GM18909 (cell line): ENCODE measurements around the gene OR10R2.
"Not testable (repeated sequence)": the region's sequence is repeated elsewhere in the genome, so short reads cannot be mapped to it uniquely, and the experiment has no call there.

Source experiments
- ATAC-seq: cut with Tn5 transposase; IDR thresholded peaks from one replicate; pipeline ENCODE4 v1.9.1; 2021; ENCODE audit warnings: mild to moderate bottlenecking; ENCODE audit not compliant: unreplicated experiment, poor library complexity

The OR10R2 gene, protein sequence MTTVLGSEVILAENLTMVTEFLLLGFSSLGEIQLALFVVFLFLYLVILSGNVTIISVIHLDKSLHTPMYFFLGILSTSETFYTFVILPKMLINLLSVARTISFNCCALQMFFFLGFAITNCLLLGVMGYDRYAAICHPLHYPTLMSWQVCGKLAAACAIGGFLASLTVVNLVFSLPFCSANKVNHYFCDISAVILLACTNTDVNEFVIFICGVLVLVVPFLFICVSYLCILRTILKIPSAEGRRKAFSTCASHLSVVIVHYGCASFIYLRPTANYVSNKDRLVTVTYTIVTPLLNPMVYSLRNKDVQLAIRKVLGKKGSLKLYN

DNA sequence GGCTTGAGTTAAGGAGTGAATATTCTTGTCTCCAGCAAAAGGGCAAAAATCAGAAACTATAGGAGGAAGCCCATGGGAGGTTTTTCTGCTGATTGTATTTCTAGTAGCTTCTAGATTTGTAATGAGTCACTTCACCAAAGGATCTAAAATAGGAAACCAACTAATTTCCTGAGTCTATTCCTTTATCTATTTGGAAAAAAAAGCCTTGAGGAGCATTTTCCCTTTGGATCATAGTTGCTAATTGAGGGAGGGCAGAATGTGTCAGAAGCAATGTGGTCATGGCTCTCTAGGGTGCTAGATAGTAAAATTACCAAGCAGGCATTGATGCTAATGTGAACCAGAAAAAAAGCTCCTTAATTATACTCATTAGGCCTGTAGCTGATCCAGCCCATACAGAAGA is at the start of gene OR10R2:
Gene OR10R2 (plus strand): TSS at position 301 of the 400 bp plus-strand sequence. CDS start 106 bp downstream, outside the sequence.
- no peak for ATAC-seq

DNA sequence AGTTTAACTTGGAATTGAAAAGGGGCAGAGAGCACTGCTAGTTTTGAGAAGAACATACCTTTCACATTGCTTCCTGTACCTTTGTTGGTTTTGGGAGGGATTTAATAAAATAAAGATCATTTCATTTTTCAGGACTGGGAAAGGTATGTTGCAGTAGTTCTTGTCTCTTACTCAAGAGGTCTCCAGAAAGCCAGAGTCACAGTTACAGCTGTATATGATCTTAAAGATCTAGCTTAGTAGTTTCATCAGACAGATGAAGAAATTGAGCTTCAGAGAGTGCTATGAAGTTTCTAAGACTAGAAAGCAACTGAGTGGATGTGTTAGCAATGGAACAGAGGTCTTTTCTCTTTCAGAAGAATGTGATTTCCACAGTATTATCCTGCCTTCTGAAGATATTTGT is 47.0 kb upstream of the OR10R2 start:
- no peak for ATAC-seq

DNA sequence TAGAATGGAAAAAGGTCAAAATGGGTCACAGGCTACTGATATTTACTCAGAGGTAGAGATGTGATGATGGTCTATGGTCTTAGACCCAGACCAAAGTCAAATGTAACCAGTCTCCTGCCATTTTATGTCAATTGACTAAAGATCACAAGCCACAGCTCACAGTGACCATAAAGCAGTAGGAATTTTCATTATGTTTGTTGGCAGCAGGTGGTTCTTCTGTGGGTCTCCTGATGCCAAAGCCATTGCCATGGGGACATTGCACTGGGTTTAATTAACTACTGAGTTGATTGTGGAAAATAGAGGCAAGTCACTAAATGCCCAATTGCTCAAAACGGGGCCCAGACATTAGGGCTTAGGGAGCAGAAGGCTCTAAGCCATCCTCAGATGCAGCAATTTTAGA is 45.9 kb upstream of the OR10R2 start, which contains the start of gene OR10K2:
Gene OR10K2 (minus strand): TSS at position 101 of the 400 bp plus-strand sequence. CDS start 5,371 bp downstream, outside the sequence.
- ATAC-seq, result no peak

DNA sequence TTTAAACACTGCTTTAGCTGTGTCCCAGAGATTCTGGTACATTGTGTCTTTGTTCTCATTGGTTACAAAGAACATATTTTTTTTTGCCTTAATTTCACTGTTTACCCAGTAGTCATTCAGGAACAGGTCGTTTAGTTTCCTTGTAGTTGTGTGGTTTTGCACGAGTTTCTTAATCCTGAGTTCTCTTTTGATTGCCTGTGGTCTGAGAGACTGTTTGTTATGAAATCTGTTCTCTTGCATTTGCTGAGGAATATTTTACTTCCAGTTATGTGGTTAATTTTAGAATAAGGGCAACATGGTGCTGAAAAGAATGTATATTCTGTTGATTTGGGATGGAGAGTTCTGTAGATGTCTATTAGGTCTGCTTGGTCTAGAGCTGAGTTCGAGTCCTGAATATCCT is 41.9 kb upstream of the OR10R2 start:
- ATAC-seq, result not testable (repeated sequence)

DNA sequence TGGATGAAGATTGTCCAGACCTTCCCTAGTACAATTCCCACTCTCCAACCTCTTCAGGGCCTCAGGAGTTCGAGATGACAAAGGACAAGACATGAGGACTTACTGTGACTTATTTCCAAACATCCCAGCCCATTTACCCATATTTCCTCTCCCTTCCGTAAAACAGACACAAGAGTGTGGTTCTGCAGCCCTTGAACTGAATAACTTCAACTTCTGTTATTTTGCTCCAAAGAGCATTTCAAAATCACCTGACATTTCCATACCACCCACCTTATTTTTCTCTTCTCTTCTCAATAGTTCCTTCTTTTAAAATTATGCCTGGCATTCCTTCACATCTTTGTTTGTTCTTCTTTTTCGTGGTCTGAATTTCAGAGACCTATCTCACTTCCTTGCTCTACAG is 37.3 kb upstream of the OR10R2 start:
- no peak for ATAC-seq

DNA sequence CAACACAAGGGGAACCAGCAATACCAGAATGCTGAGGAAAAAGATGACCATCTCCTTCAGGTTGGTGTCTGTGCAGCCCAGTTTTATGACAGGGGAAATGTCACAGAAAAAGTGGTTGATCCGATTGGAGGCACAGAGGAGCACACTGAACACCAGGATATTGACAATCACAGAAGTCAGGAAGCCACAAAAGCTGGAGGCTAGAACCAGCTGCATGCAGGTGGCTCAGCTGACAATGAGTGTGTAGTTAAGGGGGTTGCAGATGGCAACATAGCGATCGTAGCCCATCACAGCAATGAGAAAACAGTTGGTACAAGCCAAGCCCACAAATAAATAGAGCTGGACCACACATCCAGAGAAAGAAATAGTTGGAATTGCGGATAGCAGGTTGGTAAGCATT is 26.6 kb upstream of the OR10R2 start:
- ATAC-seq, result no peak

DNA sequence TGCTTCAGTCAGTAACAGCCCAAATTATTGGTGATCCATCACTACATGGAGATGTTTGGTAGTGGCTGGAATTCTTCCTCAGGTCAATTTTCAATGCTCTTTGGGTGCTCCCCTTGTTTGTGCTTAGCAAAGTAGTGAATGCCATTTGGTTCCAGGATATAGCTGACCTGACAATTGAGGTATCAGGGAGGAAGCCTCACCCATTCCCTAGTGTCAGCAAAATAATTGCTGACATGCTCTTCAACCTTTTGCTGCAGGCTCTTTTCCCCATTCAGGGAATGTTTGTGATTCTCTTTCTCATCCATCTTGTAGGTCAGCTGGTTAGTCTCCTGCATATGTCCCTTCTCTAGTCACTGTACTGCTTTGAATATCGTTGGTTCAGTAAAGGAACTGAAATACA is 17.5 kb upstream of the OR10R2 start:
- no peak for ATAC-seq

DNA sequence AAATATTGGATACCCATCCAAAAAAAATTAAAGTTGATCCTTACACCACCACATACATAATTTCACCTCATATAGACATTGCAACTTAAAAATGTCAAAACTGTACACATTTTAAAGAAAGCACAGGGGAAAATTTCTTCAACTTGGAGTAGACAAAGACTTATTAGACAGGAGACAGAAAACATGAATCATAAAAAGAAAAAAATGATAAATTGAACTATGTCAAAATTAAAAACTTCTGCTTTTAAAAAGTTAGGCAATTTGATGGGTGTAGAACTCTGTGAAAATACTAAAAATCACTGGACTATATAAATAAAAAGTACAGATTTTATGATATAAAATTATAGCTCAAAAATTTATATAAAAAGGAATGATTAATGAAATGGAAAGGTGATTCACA is 14.8 kb upstream of the OR10R2 start:
- no peak for ATAC-seq

DNA sequence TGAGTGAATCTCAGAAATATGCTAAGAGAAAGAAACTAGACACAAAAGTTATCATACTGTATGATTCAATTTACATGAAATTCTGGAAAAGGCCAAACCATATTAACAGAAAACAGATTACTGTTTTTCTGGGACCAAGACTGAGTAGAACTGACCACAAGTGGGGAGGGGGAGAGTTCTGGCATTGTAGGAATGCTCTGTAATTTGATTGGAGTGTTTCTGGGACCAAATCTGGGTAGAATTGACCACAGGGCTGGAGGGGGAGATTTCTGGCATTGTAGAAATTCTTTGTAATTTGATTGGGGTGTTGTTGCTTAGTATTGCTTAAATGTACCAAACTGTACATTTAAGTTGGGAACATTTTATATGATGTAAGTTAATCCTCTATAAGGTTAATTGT is 13.8 kb upstream of the OR10R2 start:
- ATAC-seq, result no peak

DNA sequence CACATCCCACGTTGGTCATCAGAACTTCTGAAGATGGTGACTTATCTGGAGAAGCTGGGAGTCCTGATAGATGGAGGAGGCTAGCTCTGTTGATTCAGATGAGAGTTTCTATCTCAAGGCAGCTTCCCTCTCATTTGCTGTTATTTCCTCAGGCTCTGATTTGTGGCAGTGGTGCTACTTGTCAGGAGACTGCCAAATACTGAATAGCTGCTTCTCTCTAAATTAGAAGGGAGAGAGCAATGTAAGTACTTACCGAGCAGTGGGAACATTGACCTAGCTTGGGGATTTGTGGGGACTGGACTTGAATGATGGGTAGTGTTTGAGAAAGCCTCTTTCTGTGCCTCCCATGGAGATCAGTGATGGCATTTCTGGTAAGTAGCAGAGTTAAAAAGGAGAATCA is 10.5 kb upstream of the OR10R2 start, which contains the start of gene OR10K1:
Gene OR10K1 (plus strand): TSS at position 301 of the 400 bp plus-strand sequence. CDS start 3,728 bp downstream, outside the sequence.
- ATAC-seq, result no peak

DNA sequence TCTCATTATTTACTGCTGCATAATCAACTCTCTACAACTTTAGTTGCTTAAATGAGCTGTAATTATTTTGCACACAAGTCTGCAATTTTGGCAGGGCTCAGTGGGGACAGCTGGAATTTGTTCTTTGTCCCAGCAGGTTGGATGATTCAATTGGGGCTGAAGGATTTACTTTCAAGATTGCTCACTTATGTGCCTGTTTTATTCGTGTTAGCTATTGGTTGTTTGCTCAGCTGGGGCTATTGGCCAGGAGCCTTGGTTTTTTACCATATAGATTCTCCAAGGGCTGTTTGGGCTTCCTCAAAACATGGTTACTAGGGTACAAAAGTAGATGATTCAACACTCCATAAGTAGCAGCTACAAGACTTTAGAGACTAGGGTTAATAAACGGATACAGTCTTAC is 13.4 kb downstream of the OR10R2 start:
- ATAC-seq, result no peak

DNA sequence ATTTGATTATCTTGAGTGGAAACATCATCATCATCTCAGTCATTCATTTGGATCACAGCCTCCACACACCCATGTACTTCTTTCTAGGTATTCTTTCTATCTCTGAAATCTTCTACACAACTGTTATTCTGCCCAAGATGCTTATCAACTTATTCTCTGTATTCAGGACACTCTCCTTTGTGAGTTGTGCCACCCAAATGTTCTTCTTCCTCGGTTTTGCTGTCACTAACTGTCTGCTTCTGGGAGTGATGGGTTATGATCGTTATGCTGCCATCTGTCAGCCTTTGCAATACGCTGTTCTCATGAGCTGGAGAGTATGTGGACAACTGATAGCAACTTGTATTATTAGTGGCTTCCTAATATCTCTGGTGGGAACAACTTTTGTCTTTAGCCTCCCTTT is 19.3 kb downstream of the OR10R2 start:
- no peak for ATAC-seq

DNA sequence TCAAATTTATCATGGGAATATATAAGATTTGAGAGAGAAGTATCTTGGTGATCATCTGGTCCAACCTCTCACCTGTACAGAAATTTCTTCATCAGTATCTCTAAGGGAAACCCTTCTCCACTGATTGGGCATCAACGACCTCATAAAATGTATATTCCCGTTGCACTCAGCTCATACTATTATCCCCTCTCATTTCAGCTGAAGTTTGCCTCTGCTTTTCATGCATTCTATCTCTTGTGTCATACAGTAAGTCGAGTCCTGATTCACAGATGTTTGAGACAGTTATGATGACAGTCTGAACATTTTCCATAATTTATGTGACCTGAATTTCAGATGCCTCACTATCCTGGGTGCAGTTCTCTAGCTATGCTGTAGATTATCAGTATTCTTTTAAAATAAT is 21.0 kb downstream of the OR10R2 start:
- ATAC-seq, result no peak

DNA sequence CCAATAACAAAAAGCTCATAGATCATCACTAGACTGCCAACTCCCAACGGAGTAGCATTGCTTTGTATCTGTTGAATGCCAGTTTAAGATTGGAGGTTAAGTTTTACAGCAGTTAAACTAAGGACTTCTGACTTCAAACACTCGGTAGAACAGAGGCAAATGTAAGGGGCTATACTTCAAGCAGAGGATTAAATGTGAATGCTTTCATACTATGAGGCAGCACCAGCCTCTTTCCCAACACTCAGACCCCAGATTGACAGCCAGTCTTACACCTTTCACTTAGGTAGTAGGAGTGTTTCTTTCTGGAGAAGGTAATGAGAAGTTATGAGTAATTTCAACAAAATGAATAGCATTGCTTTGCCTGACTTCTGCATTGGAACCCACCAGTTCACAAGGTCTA is 22.8 kb downstream of the OR10R2 start:
- no peak for ATAC-seq

DNA sequence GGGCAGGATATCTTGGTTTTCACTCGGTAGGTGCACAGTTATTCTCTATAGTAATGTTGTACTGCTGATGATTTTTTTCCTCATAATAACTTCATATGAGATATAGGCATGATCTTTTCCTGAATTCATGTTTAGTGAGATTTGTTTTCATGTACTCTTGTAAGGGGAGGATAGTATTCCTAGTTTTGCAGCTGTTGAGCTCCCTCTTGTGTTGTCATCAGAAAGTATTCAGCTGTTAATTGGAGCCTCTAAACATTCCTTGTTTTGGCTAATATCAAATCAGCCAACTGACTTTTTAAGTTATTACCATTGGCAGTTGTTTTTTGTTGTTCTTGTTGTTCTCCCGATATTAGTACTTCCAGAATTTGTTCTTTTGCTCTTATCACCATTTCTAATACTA is 24.4 kb downstream of the OR10R2 start:
- no peak for ATAC-seq

DNA sequence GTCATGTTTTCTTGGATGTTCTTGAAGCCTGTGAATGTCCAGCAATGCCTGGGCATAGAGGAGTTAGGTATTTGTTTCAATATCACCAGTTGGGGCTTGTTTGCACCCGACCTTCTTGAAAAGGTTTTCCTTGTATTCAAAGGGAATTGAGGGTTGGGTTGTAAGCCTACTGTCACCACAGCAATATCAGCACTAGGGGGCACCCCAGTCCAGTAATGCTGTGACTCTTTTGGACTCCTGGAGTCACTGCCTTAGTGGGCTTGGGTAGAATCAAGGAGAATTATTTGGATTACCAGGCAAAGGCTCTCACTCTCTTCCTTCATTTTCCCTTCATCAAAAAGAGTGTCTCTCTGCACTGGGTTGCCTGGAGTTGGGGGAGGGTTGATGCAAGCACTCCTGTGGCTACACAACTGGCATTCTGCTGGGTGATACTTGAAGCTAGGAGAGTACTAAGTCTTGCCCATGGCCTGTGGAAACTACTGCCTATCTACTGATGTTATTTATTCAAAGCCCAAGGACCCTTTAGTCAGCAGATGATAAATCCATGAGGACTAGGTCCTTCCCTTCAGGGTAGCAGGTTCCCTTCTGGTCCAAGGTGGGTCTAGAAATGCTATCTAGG is 34.5 kb downstream of the OR10R2 start:
- ATAC-seq, result peak; percentile 45

DNA sequence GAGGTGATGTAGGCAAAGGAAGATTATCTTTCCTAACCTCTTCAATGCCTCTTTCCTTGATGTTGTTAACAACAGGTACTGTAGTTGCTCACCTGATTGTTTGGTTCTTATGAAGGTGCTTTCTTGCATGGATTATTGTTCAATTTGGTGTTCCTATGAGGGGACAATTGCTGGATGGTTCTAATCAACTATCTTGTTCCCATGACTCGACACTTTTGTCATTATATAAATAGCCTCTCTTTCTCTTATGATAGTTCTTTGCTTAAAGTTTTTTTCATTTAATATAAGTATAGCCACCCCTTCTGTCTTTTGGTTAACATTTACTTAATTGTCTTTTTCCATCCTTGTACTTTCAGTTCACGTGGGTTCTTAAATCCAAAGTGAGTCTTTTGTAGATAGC is 35.5 kb downstream of the OR10R2 start:
- no peak for ATAC-seq

DNA sequence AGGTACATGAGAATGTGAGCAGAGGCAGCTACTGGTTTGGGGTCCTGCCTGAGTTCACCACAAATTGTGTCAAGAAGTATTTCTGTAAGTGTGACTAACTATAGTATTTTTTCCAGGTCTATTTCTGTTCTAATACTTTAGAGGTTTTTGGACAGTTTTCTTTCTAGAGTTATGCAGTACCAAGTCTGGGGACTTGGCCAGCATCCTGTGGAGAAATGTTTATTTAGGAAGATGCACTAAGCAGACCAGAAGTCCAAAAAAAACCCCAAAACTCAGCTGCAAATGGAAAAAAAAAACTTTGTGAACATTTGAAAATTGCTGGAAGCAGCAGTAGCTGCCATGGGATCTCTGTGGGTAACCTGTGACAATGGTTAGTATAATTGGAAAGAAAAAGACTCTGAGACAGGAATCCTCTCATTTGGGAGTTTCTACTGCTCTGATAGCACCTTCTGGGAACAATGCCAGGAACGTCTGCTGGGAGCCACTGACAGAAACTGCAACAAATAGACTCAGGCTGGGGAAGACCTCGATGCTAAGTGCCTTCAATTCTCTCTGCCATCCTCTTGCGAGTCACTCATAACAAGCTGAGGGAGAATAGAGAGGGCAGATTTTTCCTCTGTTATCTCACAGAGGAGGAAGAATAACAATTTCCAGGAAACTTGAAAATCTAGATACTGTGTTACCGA is 37.6 kb downstream of the OR10R2 start:
- ATAC-seq, result no peak

DNA sequence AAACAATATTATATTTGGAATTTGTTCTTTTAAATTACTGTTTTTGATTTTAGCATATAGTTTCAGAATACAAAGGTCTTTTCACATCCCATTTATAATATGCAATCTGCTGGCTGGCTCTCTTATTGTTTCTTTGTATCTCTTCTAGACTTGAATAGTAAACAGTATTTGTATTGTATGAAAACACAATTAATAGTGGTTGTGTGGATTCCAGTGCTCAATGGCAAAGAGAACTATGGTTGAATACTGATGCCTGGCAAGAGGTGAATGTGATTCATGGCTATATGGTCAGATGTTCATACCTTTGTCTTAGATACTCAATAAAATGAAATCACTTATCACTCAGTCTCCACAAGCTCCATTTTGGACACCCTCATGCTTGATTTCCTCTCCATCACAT is 44.9 kb downstream of the OR10R2 start:
- ATAC-seq, result no peak

DNA sequence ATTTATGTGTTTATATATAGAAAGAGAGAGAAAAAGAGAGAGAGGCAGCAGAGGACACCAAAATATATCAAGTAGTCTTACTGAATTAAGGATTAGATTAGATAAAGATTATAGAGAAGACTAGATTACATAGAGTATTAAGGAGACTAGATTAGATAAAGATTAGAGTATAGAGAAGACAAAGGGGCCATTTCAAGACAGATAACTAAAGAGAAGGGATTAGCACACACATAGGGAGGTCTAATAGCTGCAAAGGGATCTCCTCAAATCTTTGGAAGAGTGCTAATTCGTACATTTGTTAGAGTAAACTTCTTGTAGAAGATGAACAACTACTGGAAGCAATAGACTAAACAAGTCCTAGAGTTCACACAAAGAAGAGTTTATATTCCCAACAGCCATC is 48.0 kb downstream of the OR10R2 start:
- ATAC-seq, result no peak

DNA sequence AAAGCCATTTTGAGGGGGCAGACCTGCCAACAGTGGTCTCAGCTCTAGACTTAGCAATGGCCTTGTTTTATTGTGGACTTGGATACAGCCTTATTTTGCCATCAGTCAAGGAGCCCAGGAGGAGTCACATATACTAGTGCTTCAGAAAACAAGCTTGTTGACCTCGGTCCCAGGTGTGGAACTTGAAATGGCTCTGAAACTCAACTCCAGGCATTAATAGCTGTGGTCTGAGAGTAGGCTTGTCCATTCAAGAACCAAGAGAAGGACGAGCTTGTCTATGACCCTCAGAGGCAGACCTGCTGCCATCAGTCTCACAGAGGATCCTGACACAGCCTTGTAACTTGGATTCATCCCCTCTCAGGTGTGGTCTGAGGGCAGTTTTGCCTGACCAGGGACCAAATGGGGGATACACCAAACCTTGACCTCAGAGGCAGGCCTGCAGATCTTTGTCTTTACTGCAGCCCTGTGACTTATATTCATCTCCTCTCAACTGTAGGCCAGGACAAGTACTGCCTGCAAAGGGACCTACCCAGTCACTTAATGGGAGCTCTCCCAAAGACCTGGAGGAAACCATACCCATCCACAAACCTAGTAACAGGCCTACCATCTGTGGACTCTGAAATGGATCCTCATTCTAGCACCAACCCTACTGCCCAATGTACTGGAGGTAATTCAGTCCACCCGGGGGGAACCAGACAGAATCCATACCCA is 49.1 kb downstream of the OR10R2 start:
- no peak for ATAC-seq
